IPS DF 19.7 (cell line): ENCODE results near the gene ZNF107.
"Not testable (repeated sequence)": the region's sequence is repeated elsewhere in the genome, so short reads cannot be mapped to it uniquely, and the experiment has no call there.

Experiments used
- DNase-seq: peaks from one replicate; pipeline ENCODE4 v3.0.0-alpha.2; 2013; ENCODE audit warnings: low read depth, low spot score

ZNF107 gene

DNA sequence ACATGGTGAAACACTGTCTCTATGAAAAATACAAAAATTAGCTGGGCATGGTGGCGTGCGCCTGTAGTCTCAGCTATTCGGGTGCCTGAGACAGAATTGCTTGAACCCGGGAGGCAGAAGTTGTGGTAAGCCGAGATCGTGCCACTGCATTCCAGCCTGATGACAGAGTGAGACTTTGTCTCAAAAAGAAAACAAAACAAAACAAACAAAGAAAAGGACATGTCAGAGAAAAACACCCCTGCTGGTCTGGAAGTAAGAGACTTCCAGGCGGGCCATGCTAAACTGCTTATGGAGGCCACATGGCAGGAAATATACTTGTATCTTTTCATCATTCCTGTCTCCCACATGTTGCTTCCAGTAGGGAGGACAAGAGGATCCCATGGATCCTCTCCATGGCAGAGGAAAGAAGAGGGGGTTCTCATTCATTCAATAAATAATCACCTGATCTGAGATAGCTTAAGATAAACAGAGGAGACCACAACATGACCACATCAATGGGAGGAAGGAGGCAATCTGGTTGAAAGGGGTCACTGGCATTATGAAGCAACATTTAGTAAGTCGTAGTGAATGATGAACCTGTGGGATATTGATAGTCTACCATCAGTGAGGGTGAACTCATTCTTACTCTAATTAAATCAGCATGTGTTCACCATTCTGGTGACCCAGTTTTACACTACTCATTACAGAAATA lies 67.8 kb downstream of the ZNF107 start:
- DNase-seq: no peak

- DNase-seq: no peak
Measured at GRCh38 chr7:64736575-64736974, 70.6 kb downstream of the ZNF107 start.

DNA sequence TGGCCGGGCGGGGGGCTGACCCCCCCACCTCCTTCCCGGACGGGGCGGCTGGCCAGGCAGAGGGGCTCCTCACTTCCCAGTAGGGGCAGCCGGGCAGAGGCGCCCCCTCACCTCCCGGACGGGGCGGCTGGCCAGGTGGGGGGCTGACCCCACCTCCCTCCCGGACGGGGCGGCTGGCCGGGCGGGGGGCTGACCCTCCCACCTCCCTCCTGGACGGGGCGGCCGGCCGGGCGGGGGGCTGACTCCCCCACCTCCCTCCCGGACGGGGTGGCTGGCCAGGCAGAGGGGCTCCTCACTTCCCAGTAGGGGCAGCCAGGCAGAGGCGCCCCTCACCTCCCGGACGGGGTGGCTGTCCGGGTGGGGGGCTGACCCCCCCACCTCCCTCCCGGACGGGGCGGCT lies 72.5 kb downstream of the ZNF107 start:
- DNase-seq: not testable (repeated sequence)

GRCh38 chr7:64738953-64739352 lies 73.0 kb downstream of the ZNF107 start:
- not testable (repeated sequence) for DNase-seq

- DNase-seq: no peak
Measured at GRCh38 chr7:64744680-64745079, 78.7 kb downstream of the ZNF107 start.

GRCh38 chr7:64747802-64748201 lies 81.9 kb downstream of the ZNF107 start:
- DNase-seq: no peak

DNA sequence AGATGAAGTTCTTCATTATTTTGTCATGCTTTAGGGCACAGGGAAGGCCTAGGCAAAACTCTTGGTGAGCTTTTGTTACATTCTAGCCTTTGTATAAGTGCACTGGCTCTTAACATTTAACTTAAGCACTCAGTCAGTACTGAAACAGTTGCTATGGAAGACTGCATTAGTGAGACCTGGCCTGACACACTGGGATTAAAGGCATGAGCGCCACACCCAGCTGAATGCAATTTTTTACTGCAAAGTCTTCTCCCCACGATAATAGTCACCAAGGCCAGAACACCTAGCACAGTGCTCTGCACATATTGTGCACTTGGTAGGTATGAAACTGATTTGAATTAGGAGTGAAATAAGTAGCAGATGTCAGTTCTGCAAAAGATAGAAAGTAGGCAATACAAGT lies 87.1 kb downstream of the ZNF107 start:
- DNase-seq: no peak

DNA sequence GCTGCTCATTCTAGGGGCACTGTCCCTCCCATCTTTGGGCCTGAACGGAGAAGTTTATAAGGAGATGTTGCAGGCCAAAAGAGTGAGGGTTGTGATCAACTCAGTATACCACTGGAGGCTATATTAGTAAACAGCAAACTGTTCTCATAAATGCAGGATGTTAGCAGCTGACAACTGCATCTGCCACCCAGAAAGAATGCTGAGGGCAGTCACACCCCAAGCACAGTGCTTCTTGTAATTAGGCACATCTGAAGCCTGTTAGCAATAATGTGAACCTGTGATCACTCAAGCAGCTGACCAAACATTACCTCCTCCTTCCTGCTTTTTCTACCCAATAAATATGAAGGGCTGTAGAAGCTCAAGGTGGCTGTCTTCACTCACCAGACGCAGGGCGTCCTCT lies 89.9 kb downstream of the ZNF107 start:
- no peak for DNase-seq

DNA sequence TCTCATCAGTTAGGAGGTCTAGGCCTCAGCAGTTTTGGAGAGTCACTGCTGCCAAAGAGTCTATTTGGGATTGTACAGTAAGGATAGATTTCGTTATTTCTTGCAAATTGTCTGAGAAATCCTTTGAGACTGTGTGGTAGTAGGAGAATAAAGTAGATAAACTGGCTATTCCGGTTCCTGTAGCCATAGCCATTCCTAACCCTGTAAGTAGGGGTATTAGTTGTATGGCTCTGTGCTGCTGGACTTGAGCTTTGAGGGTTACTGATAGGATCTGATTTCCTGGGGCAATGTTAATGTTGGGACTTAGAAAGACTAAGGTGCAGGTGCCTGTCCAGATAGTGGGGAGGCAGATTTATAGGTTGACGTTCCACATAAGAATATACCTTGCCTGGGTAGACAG lies 92.2 kb downstream of the ZNF107 start:
- no peak for DNase-seq
